Esophagus muscularis mucosa (tissue), 4 donors: ENCODE data around the gene ABCG2.
"Not testable (repeated sequence)": the region's sequence is repeated elsewhere in the genome, so short reads cannot be mapped to it uniquely, and the experiment has no call there.

Source experiments
- CTCF ChIP-seq, 3 experiments: fragments of 200-600 bp in 2 of 3; fragments of 450-650 bp in 1 of 3; sonication (generic) in 2 of 3; IDR thresholded peaks; one replicate each; pipeline ENCODE4 v1.5.1; 2017 to 2019; ENCODE audit warnings: antibody characterized with exemption in 3 of 3, mild to moderate bottlenecking in 2 of 3, moderate library complexity in 1 of 3
- EP300 ChIP-seq: sonication (generic); formaldehyde crosslinking; IDR thresholded peaks from one replicate; pipeline ENCODE4 v1.6.1; 2017; ENCODE audit warnings: antibody characterized with exemption
- POLR2A ChIP-seq: fragments of 450-650 bp; IDR thresholded peaks from one replicate; pipeline ENCODE4 v1.6.1; 2017; ENCODE audit warnings: antibody characterized with exemption, moderate library complexity, mild to moderate bottlenecking, low read depth
- POLR2AphosphoS5 ChIP-seq, 2 donors: sonication (generic); formaldehyde crosslinking; IDR thresholded peaks; one replicate each; pipeline ENCODE4 v1.6.1; 2017; ENCODE audit warnings: antibody characterized with exemption in 2 of 2

- not testable (repeated sequence) for TF ChIP-seq CTCF (IDR thresholded peaks at IDR 0.05); EP300; POLR2AphosphoS5 (IDR thresholded peaks at IDR 0.05); POLR2A
Measured at GRCh38 chr4:88122260-88122659, 36.2 kb downstream of the ABCG2 start.
